A549 treated with AZD9567 at 1 μM for 4 hours (cell line): ENCODE measurements around the gene IL17RC. TPM values are rescaled to one million over a fixed set of nuclear protein-coding genes. Genes with fewer than 3 reads are reported as not detected.

Experiments
- total RNA-seq: library from RNA; stranded (reverse); fragments of 200-300 nt; extraction: Qiagen RNA extraction; gene quantifications from 5 replicates; pipeline ENCODE4 v1.2.3, GENCODE V29; 2022; ENCODE audit not compliant: insufficient read depth

Gene IL17RC
- total RNA-seq: 22.3 to 27.2 TPM (median 22.6 TPM) in 5 replicates

DNA sequence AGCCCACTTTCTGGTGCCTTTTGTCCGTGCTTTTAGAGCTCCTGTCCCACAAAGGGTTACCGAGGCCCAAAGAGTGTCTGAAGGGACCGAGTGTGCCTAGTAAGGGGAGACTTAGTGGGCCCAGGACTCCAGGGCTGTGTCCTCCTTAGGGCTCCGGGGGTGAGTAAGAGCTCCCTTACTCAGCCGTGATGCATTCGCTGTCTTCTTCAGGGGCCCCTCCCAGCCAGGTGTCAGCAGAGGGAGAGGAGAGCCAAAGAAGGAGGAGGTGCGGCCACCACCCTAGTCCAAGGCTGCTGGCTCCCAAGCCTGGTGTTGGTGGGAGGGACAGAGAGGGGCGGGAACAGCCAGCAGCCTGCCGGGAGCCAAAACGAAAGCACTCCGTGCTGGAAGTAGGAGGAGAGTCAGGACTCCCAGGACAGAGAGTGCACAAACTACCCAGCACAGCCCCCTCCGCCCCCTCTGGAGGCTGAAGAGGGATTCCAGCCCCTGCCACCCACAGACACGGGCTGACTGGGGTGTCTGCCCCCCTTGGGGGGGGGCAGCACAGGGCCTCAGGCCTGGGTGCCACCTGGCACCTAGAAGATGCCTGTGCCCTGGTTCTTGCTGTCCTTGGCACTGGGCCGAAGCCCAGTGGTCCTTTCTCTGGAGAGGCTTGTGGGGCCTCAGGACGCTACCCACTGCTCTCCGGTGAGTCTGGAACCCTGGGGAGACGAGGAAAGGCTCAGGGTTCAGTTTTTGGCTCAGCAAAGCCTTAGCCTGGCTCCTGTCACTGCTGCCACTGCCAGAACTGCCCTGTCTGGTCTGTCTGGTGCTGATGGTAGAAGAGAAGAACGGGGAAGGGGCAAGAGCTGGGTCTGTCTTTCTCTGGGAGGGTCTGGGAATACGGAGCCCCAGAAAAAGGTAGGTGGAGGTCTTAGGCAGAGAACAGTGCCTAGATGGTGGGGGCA, at the start of gene IL17RC:
Gene IL17RC, plus strand, starts transcription at position 365 of the 947 bp plus-strand sequence. Its CDS starts 218 bp downstream, at position 583.

DNA sequence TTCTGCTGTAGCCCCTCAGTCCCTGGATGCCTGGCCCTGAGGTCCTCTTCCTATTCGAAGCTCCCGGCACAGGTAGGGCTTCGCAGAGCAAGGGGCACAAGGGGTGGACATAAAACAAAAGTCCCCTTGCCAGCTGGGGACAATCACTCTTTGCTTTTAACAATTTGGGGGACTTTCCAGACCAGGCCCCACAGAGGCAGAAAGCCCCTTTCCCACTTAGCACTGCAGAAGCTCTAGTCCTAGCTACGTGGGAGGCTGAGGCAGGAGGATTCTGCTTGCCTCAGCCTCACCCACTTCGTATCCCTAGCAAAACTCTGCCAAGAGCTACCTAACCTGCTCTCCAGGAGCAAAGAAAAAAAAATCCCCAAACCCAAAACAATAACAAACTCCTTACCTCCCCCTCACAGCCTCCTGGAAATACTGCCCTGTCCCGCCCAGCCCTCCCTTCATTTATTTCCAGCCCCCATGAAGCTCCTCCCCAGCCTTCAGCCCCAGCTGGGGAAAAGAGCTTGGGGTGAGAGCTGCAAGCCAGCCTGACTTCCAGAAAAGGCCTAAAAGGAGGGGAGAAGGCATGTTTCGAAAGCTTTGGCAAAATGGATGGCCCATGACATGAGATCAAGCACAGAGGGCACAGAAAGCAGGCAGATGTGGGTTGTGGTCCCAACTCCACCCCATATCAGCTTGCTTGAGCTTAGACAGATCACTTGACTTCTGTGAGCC, 36.9 kb upstream of the IL17RC start, which contains the start of gene CIDEC:
Gene CIDEC, minus strand, starts transcription at position 424 of the 720 bp plus-strand sequence. CDS start 1,767 bp downstream, outside the sequence.

GRCh38 chr3:9890249-9891071, 26.4 kb upstream of the IL17RC start, which contains the start of gene JAGN1:
Gene JAGN1, plus strand, starts transcription at chr3:9890610. Its CDS starts 113 bp downstream, at chr3:9890723.

DNA sequence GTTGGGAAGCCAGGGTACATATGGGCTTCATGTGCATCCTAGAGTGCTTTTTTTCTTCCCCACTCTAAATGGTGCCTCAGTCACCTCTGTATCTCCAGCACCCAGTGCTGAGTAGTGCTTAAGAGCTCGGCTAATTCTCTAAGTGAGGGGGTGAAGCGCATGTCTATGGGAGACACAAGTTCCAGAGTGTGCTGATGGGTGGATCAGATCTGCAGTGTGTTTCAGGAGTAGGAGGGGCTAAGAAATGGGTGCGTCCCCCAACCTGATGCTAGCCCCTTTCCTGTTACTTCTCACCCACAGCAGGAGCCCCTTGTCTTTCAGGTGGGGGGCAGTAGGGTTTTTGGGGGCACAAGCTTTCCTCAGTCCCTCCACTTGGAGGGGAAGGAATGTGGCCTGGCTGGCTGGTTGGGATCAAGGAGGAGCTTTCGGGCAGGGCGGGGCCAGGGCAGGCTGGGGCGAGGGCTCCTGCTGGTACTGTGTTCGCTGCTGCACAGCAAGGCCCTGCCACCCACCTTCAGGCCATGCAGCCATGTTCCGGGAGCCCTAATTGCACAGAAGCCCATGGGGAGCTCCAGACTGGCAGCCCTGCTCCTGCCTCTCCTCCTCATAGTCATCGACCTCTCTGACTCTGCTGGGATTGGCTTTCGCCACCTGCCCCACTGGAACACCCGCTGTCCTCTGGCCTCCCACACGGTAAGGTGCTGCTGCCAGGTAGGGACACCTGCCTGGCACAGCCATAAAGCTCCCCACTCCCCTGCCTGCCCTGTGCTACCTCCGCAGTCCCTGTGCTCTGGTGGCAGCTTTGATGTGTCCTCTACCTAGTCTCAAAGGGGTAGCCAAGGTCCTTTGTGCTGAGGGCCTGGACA, 14.3 kb upstream of the IL17RC start, which contains the start of gene IL17RE:
Gene IL17RE, plus strand, starts transcription at position 477 of the 866 bp plus-strand sequence. Its CDS starts 85 bp downstream, at position 562.

GRCh38 chr3:9933561-9934234, 16.8 kb downstream of the IL17RC start, which contains the start of gene CRELD1:
Gene CRELD1, plus strand, starts transcription at chr3:9933834. Its CDS starts 605 bp downstream, at chr3:9934439.

DNA sequence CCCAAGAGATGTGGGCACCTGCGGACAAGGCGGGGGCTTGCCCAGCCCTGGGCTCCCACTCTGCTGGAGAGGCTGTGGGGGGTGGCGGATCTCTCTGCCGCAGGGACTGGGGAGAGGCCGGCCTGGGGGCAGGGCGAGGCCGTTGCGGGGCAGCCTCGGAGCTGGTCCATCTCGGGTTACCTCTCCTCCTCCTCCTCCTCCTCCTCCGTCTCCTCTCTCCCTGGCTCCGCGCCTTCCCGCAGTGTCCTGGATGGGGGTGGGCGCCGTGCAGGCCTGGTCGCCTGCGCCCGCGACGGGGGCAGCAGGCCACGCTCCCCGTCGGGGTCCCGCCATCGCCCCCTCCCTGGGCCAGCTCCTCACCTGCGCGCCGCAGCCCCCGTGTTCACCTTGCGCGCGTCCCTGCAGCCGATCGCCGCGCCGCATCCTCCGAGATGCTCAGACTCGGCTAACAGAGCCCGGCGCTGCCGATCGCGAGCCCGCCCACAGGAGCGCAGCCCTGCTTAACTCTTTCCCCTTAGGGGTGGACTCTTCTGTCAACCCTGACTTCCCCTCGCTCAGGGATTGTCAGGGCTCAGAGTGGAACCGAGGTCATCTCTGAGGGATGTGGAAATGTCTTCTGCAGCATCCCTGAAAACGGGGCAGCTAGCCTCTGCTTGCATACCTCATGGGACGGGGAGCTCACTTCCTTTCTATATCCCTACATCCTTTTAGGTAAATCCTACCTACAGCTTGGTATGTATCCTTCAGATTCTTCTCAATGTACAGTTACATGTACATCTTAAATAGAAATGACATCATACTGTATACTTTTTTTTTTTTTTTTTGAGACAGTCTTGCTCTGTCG, 35.3 kb downstream of the IL17RC start, which contains the start of gene PRRT3:
Gene PRRT3, minus strand, starts transcription at position 447 of the 844 bp plus-strand sequence. CDS start 2,293 bp downstream, outside the sequence.

Other genes with a start within 250 kb of the IL17RC start
- gene CPNE9, start 213.3 kb upstream of the IL17RC start, total RNA-seq: 0.18 to 0.31 TPM (median 0.21 TPM) in 4 of 5 replicates, not detected in the other
- gene BRPF1, start 185.4 kb upstream of the IL17RC start, total RNA-seq: 17.8 to 20.9 TPM (median 20.0 TPM) in 5 replicates
- gene OGG1, start 167.1 kb upstream of the IL17RC start, total RNA-seq: 14.7 to 17.9 TPM (median 16.8 TPM) in 5 replicates
- gene CAMK1, start 147.2 kb upstream of the IL17RC start, total RNA-seq: 13.6 to 16.8 TPM (median 16.2 TPM) in 5 replicates
- 49.0 to 59.0 TPM (median 57.7 TPM) in 5 replicates for gene TADA3, start 124.6 kb upstream of the IL17RC start, total RNA-seq
- 144 to 268 TPM (median 150 TPM) in 5 replicates for gene ARPC4, start 124.0 kb upstream of the IL17RC start, total RNA-seq
- 6.9 to 10.0 TPM (median 7.9 TPM) in 5 replicates for gene TTLL3, start 106.8 kb upstream of the IL17RC start, total RNA-seq
- 45.8 to 59.7 TPM (median 56.7 TPM) in 5 replicates for gene RPUSD3, start 73.1 kb upstream of the IL17RC start, total RNA-seq
- 30.4 to 45.5 TPM (median 37.8 TPM) in 5 replicates for gene CIDEC, start 36.8 kb upstream of the IL17RC start, total RNA-seq
- 62.9 to 86.9 TPM (median 83.6 TPM) in 5 replicates for gene JAGN1, start 26.5 kb upstream of the IL17RC start, total RNA-seq
- 0.98 to 1.3 TPM (median 1.2 TPM) in 4 of 5 replicates, not detected in the other for gene IL17RE, start 14.2 kb upstream of the IL17RC start, total RNA-seq
- 11.5 to 14.6 TPM (median 12.6 TPM) in 5 replicates for gene CRELD1, start 16.7 kb downstream of the IL17RC start, total RNA-seq
- gene PRRT3, start 35.3 kb downstream of the IL17RC start, total RNA-seq: 0.51 to 1.7 TPM (median 1.6 TPM) in 5 replicates
- 109 to 127 TPM (median 120 TPM) in 5 replicates for gene EMC3, start 69.7 kb downstream of the IL17RC start, total RNA-seq
- 18.2 to 20.8 TPM (median 18.5 TPM) in 5 replicates for gene FANCD2, start 109.3 kb downstream of the IL17RC start, total RNA-seq
- not detected in 5 replicates for gene FANCD2OS, start 191.2 kb downstream of the IL17RC start, total RNA-seq
- 167 to 179 TPM (median 172 TPM) in 5 replicates for gene BRK1, start 198.6 kb downstream of the IL17RC start, total RNA-seq
- gene VHL, start 224.7 kb downstream of the IL17RC start, total RNA-seq: 28.9 to 33.7 TPM (median 31.3 TPM) in 5 replicates
- gene IRAK2, start 247.8 kb downstream of the IL17RC start, total RNA-seq: 12.7 to 17.5 TPM (median 14.8 TPM) in 5 replicates